Brain microvascular endothelial cell (primary cell): Measurements from ENCODE around the gene UBE2K.
"Not testable (repeated sequence)": the region's sequence is repeated elsewhere in the genome, so short reads cannot be mapped to it uniquely, and the experiment has no call there.

Experiments
- DNase-seq: peaks from one replicate; pipeline ENCODE4 v3.0.0-alpha.2; 2020
- H3K27ac ChIP-seq: fragments of 250-450 bp; sonication (Bioruptor Pico); 2 replicates; pipeline ENCODE4 v1.5.1; 2020; ENCODE audit warnings: mild to moderate bottlenecking, moderate library complexity
- H3K27me3 ChIP-seq: fragments of 250-450 bp; sonication (Bioruptor Pico); replicated peaks from 2 replicates; pipeline ENCODE4 v1.5.1; 2020; ENCODE audit warnings: mild to moderate bottlenecking
- H3K36me3 ChIP-seq: fragments of 250-450 bp; sonication (Bioruptor Pico); replicated peaks from 2 replicates; pipeline ENCODE4 v1.5.1; 2020; ENCODE audit warnings: mild to moderate bottlenecking
- H3K4me3 ChIP-seq: 2 replicates; pipeline ENCODE4 v1.5.1; 2011; ENCODE audit warnings: low read depth, mild to moderate bottlenecking, control low read depth, low read length, moderate library complexity
- in situ Hi-C: cut with HindIII; loops from 2 replicates; pipeline ENCODE4 v1.10.0; 2017; ENCODE audit warnings: low sequenced_read_pairs, low pct_ligation_motif_present
- TF ChIP-seq, protein P1 (sequence below): IDR thresholded peaks from 2 replicates; pipeline ENCODE4 v1.5.1; 2011; ENCODE audit warnings: low read depth, mild to moderate bottlenecking, moderate library complexity, low read length, control low read depth, inconsistent platforms; ENCODE audit errors: missing control alignments

The UBE2K gene

DNA sequence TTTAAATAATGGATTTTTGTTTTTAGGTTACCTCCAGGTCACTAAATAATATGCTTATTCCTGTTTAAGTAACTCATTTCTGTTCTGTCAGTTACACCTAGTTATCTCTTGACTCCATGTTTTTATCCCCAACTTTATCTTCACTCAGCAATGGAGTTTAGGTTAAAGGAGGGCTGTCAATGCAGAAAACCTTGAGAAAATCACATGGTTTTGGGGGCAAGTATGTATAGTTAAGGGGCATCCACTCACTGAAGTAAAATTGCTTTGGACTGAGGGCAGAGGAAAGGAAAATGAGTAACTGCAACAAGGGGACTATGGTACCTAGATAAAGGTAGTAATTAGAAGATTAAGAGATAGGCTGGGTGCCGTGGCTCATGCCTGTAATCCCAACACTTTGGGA is 87.1 kb downstream of the UBE2K start:
- TF ChIP-seq, protein P1, sequence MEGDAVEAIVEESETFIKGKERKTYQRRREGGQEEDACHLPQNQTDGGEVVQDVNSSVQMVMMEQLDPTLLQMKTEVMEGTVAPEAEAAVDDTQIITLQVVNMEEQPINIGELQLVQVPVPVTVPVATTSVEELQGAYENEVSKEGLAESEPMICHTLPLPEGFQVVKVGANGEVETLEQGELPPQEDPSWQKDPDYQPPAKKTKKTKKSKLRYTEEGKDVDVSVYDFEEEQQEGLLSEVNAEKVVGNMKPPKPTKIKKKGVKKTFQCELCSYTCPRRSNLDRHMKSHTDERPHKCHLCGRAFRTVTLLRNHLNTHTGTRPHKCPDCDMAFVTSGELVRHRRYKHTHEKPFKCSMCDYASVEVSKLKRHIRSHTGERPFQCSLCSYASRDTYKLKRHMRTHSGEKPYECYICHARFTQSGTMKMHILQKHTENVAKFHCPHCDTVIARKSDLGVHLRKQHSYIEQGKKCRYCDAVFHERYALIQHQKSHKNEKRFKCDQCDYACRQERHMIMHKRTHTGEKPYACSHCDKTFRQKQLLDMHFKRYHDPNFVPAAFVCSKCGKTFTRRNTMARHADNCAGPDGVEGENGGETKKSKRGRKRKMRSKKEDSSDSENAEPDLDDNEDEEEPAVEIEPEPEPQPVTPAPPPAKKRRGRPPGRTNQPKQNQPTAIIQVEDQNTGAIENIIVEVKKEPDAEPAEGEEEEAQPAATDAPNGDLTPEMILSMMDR: no peak
- Histone ChIP-seq H3K4me3 (no peak overlapping the region), H3K36me3 (peaks cover 3% of the 10 kb centered on the region), H3K27me3 (no peaks in the 10 kb centered on the region), H3K27ac (no peak overlapping the region)
- in situ Hi-C loops: no loop called here
- DNase-seq: no peak

DNA sequence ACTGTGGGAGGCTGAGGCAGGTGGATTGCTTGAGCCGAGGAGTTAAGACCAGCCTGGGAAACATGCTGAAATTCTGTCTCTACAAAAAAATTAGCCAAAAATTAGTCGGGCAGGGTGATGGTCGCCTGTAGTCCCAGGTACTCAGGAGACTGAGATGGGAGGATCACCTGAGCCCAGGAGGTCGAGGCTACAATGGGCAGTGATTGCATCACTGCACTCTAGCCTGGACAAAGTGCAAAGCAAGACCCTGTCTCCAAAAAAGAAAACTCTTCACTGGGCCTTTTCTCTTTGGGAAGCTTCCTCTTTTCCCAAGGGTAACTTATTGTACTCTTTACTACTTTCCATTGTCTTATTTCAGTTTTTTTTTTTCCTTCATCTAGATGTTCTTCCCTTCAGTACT is 88.9 kb downstream of the UBE2K start:
- no peak overlapping the region for H3K27ac ChIP-seq
- no peak for DNase-seq
- TF ChIP-seq, protein P1: no peak

DNA sequence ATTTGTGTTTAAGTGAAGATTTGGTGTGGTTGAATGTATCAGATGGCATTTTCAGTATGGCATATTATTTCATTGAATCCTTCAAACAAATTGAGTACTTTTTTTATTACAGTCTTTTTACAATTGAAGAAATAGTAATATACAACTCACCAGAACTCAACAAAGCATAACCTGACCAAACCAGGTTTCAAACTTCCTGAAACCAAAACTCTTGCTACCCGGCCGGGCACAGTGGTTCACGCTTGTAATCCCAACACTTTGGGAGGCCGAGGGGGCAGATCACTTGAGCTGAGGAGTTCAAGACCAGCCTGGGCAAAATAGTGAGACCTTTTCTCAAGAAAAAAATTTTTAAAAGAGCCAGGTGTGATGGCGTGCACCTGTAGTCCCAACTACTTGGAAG is 94.2 kb downstream of the UBE2K start:
- no peak overlapping the region for H3K27ac ChIP-seq
- in situ Hi-C loops: no loop called here
- DNase-seq: no peak

More for the DNA sequence above, 88.9 kb downstream of the UBE2K start:
- Histone ChIP-seq H3K4me3 (no peak overlapping the region), H3K36me3 (no peaks in the 10 kb centered on the region), H3K27me3 (no peaks in the 10 kb centered on the region)
- in situ Hi-C loops: no loop called here

DNA sequence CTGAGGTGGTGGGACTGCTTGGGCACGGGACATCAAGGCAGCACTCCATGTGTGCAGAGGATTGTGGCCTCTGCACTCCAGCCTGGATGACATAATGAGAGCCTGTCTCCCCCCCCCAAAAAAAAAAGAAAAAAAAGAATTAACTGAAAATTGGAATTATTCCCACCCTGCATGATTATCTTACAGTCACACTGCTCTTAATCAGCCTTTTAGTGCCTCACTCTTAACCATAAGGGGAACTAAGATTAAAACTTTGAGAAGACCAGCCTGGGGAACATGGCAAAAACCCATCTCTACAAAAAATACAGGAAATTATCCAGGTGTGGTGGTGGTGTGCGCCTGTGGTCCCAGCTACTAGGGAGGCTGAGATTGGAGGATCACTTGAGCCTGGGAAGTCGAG is 94.6 kb downstream of the UBE2K start:
- in situ Hi-C loops: no loop called here
- TF ChIP-seq, protein P1: no peak
- no peak for DNase-seq
- H3K4me3 ChIP-seq: no peak overlapping the region
- no peak overlapping the region for H3K27ac ChIP-seq
- no peaks in the 10 kb centered on the region for H3K27me3 ChIP-seq
- no peaks in the 10 kb centered on the region for H3K36me3 ChIP-seq

More for the DNA sequence above, 94.2 kb downstream of the UBE2K start:
- Histone ChIP-seq H3K27me3 (no peaks in the 10 kb centered on the region), H3K4me3 (no peak overlapping the region), H3K36me3 (no peaks in the 10 kb centered on the region)
- TF ChIP-seq, protein P1: no peak

DNA sequence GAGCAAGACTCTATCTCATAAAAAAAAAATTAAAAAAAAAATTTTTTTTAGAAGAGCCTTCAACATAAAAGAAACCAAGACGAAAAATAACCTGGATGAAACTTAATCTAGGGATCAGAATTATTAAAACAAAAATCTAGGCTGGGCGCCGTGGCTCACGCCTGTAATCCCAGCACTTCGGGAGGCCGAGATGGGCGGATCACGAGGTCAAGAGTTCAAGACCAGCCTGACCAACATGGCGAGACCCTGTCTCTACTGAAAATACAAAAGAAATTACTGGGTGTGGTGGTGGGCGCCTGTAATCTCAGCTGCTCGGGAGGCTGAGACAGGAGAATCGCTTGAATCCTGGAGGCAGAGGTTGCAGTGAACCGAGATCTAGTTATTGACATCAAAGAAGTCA is 95.0 kb downstream of the UBE2K start:
- not testable (repeated sequence) for H3K27ac ChIP-seq, H3K36me3 ChIP-seq

DNA sequence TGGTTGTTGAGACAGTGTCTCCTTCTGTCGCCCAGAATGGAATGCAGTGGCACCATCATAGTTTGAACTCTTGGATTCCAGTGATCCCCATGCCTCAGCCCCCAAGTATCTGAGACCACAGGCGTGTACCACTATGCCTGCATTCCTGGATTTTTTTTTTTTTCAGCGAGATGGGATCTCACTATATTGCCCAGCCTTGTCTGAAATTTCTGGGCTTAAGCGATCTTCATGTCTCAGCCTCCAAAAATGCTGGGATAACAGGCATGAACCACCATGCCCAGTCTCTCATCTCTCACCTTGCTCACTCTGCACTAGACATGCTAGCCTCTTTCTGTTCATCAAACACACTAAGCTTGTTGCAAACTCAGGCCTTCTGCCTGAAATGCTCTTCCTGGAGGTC is 104.1 kb downstream of the UBE2K start:
- Histone ChIP-seq H3K27me3 (no peaks in the 10 kb centered on the region), H3K36me3 (no peaks in the 10 kb centered on the region), H3K4me3 (no peak overlapping the region), H3K27ac (no peak overlapping the region)
- TF ChIP-seq, protein P1: no peak
- in situ Hi-C loops: no loop called here
- no peak for DNase-seq

More for the DNA sequence above, 95.0 kb downstream of the UBE2K start:
- in situ Hi-C loops, H3K4me3 ChIP-seq, H3K27me3 ChIP-seq, DNase-seq: not testable (repeated sequence)
